Urinary bladder (tissue), 4 donors: ENCODE data around the gene CEP20. TPM values are rescaled to one million over a fixed set of nuclear protein-coding genes. Genes with fewer than 3 reads are reported as not detected.

Source experiments
- DNase-seq: peaks from one replicate; pipeline ENCODE4 v3.0.0-alpha.2; 2015; ENCODE audit errors: extremely low spot score
- H3K27ac ChIP-seq: one replicate; pipeline ENCODE4 v1.5.1; 2013; ENCODE audit warnings: low read depth, mild to moderate bottlenecking, moderate library complexity
- H3K36me3 ChIP-seq: one replicate; pipeline ENCODE4 v1.6.1; 2013; ENCODE audit warnings: mild to moderate bottlenecking, moderate library complexity; ENCODE audit not compliant: insufficient read depth
- H3K4me1 ChIP-seq: one replicate; pipeline ENCODE4 v1.6.1; 2013; ENCODE audit warnings: mild to moderate bottlenecking, moderate library complexity; ENCODE audit not compliant: insufficient read depth
- H3K4me3 ChIP-seq: one replicate; pipeline ENCODE4 v1.5.1; 2013; ENCODE audit warnings: low read depth, low read length
- WGBS: extraction: QIAGEN DNeasy Blood & Tissue Kit; methylation state at CpG from one replicate; pipeline ENCODE4 v1.1.7; 2013; 5-methylcytosine and 5-hydroxymethylcytosine counted together
- polyA plus RNA-seq: library from polyadenylated mRNA; stranded (reverse); fragments of 200-250 nt; gene quantifications from one replicate; pipeline ENCODE4 v1.2.3, GENCODE V29; 2013
- total RNA-seq: library from RNA; depleted of rRNA; stranded (reverse); fragments of >200 nt; gene quantifications from one replicate; pipeline ENCODE4 v1.2.3, GENCODE V29; 2014
- donor health status: healthy with polysubstance abuse.
- donor health status: healthy.

The CEP20 gene
- total and polyA plus RNA-seq, 2 donors = 27.6 to 50.2 TPM

DNA sequence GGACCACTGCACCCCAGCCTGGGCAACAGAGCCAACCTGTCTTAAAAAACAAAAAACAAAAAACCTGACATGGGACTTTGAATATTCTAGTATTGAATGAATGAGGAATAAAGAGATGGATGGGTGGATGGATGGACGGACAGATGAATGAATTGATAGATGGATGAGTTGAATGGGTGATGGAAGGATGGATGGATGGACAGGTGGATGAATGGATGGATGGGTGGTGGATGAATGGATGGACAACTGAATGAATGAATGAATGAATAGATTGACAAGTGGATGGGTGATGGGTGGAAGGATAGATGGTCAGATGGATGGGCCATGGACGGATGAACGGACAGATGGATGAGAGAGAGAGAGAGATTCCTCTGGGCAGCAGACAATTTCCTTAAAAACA lies 22.8 kb upstream of the CEP20 start:
- 95% methylated on average over 3 of the region's 3 CpGs for WGBS
- Histone ChIP-seq H3K36me3 (no peaks in the 10 kb centered on the region), H3K4me1 (no peaks in the 10 kb centered on the region), H3K27ac (no peak overlapping the region), H3K4me3 (no peak overlapping the region)
- DNase-seq = no peak

DNA sequence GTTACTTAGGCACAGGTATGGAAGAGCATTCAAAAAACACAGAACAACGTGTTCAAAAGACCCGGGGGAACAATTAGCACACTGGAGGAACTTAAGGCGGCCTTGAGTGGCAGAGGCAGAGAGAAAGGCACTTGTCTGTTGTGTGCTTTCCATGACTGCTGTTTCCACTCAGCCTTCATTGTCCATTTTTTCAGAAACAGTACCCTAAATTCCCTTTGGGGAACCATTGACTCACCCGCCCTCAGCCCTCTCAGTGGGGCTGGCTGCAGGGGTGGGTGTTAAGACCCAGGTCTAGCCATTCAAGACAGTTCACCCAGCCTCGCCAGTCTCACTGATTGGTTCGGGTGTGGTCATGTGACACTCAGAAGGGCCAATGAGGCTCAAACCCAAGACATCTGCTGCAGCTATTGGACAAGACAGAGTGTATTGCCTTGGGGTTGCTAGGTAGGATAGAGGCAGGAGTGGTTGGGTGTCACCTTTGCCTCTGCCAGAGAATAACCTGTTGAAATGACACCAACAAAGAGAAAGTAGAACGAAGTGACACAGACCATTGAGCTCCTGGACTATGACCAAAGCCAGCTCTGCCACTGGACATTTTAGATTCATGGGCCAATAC lies 19.6 kb upstream of the CEP20 start:
- no peaks in the 10 kb centered on the region for H3K36me3 ChIP-seq
- no peak overlapping the region for H3K27ac ChIP-seq
- 81% methylated on average over 7 of the region's 7 CpGs for WGBS
- DNase-seq = no peak
- H3K4me3 ChIP-seq = no peak overlapping the region
- H3K4me1 ChIP-seq = no peaks in the 10 kb centered on the region

DNA sequence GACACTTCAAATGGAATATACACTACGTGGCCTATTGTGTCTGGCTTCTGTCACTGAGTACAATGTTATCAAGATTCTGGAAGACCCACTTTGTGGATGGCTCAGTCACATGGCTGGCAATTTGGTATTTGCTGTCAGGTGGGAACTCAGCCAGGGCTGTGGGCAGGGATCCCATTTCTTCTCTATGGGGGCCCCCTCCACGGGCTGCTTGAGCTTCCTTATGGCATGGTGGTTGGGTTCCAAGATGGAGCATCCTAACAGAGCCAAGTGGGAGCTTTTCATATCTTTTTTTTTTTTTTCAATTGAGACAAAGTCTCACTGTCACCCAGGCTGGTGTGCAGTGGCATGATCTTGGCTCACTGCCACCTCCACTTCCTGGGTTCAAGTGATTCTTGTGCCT lies 18.0 kb upstream of the CEP20 start:
- 68% methylated on average over 2 of the region's 2 CpGs for WGBS
- Histone ChIP-seq H3K4me3 (no peak overlapping the region), H3K4me1 (no peaks in the 10 kb centered on the region), H3K36me3 (no peaks in the 10 kb centered on the region), H3K27ac (no peak overlapping the region)
- DNase-seq = no peak

DNA sequence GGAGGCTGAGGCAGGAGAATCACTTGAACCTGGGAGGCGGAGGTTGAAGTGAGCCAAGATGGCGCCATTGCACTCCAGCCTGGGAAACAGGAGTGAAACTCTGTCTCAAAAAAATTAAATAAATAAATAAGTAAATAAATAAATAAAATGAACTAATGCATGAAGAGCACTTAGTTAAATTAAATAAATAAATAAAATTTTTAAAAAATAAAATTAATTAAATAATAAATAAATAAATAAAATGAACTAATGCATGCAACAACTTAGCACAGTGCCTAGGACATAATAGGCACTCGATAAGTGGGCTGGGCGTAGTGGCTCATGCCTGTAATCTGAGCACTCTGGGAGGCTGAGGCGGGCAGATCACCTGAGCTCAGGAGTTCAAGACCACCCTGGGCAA lies 15.6 kb upstream of the CEP20 start:
- Histone ChIP-seq H3K4me1 (no peaks in the 10 kb centered on the region), H3K36me3 (no peaks in the 10 kb centered on the region), H3K4me3 (no peak overlapping the region), H3K27ac (no peak overlapping the region)
- WGBS = 96% methylated on average over 5 of the region's 5 CpGs
- DNase-seq = no peak

GRCh38 chr16:15900901-15901500 lies 12.6 kb upstream of the CEP20 start:
- Histone ChIP-seq H3K27ac (no peak overlapping the region), H3K4me1 (no peaks in the 10 kb centered on the region), H3K4me3 (no peak overlapping the region), H3K36me3 (no peaks in the 10 kb centered on the region)
- DNase-seq = no peak
- 70% methylated on average over 6 of the region's 6 CpGs for WGBS

DNA sequence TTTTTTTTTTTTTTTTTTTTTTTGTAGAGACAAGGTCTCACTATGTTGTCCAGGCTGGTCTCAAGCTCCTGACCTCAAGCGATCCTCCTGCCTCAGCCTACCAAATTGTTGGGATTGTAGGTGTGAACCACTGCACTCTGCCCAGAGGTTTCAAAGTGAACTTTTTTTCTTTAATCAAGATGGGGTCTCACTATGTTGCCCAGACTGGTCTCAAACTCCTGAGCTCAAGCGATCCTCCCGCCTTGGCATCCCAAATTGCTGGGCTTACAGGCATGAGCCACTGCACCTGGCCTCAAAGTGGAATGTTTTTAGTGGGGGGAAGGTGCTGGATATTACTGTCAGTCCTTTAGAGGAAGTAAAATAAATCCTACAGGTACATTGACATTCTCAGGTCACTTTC lies 12.0 kb upstream of the CEP20 start:
- WGBS = 95% methylated on average over 3 of the region's 3 CpGs

DNA sequence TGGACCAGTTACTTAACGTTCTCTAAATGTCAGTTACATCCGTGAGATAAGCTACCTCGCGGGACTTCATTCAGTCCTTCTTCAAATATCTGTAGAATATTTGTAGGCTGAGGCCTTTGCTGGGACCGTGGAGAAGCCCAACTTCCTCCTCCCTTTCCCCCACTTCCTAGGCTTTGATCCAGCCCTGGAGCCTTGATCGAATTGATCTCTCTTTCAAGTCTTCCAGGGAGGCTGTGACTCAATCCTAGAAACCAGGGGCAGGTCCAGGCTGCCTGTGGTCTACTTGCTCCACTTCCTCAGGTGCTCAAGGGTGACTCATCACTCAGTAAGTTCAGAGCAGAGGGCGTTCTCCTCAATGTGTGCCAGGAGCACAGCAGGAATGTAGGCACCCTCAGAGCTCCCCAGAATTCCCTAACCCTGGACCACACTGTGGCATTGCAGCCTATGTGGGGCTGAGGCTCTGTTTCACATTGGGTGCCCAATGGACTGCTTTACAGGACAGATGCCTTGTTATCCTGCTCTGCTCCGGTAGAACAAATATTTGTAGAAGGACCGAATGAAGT lies 11.2 kb upstream of the CEP20 start:
- no peak for DNase-seq
- Histone ChIP-seq H3K27ac (no peak overlapping the region), H3K4me1 (no peaks in the 10 kb centered on the region), H3K36me3 (no peaks in the 10 kb centered on the region), H3K4me3 (no peak overlapping the region)
- WGBS = 59% methylated on average over 9 of the region's 9 CpGs

More for the DNA sequence above, 12.0 kb upstream of the CEP20 start:
- DNase-seq = no peak
- Histone ChIP-seq H3K36me3 (no peaks in the 10 kb centered on the region), H3K27ac (no peak overlapping the region), H3K4me3 (no peak overlapping the region), H3K4me1 (no peaks in the 10 kb centered on the region)

DNA sequence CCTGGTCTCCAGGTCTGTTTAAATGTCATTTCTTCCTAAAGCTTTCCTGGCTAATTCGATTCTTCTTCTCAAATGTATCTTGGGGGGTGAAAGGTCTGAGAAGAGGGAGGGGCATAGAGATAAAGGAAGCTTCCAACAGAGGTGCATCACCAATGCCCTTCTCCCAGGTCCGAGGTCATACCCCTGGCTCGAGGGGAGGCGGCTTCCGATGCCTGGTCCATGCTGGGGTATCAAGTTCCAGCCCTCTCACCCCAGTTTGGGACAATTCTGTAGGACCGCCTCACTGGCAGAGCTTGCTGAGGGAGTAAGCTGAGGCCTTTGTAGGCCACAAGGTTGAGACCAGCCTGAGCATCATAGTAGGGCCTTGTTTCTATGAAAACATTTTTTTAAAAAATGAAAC lies 10.3 kb upstream of the CEP20 start:
- no peaks in the 10 kb centered on the region for H3K36me3 ChIP-seq
- H3K27ac ChIP-seq = no peak overlapping the region
- no peak for DNase-seq
- no peaks in the 10 kb centered on the region for H3K4me1 ChIP-seq
- 90% methylated on average over 6 of the region's 6 CpGs for WGBS
- H3K4me3 ChIP-seq = no peak overlapping the region

- Histone ChIP-seq H3K4me3 (no peak overlapping the region), H3K27ac (no peak overlapping the region), H3K36me3 (no peaks in the 10 kb centered on the region), H3K4me1 (no peaks in the 10 kb centered on the region)
- DNase-seq = no peak
- 52% methylated on average over 5 of the region's 5 CpGs for WGBS
Measured at GRCh38 chr16:15897834-15898254, 9.4 kb upstream of the CEP20 start.

GRCh38 chr16:15897121-15897780 lies 8.8 kb upstream of the CEP20 start:
- no peak overlapping the region for H3K27ac ChIP-seq
- H3K4me1 ChIP-seq = no peaks in the 10 kb centered on the region
- H3K36me3 ChIP-seq = no peaks in the 10 kb centered on the region
- no peak overlapping the region for H3K4me3 ChIP-seq
- 85% methylated on average over 8 of the region's 8 CpGs for WGBS
- DNase-seq = no peak

DNA sequence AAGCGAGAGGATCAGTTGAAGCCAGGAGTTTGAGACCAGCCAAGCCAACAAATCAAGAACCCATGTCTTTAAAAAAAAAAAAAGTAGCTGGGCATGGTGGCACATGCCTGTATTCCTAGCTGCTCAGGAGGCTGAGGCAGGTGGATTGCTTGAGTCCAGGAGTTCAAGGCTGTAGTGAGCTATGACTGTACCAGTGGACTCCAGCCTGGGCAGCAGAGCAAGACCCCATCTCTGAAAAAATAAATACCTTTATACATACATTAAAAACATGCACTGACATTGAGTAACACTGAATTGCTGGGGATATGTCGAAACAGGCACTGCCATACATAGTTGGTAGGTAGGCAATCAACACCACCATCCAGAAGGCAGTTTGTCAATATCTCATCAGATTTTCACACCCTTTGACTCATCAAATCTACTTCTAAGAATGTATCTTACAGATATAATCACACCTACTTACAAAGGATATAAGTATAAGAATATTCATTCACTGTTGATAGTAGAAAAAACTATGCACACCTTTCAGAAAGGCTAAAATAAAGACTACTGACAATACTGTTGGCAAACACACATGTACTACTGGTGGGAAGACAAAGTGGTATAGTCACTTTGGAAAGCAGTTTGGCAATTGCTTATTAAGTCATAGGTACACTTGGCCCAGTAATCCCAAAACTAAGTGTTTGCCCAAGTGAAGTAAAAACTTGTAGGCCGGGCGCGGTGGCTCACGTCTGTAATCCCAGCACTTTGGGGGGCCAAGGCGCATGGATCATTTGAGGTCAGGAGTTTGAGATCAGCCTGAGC lies 6.4 kb upstream of the CEP20 start:
- Histone ChIP-seq H3K27ac (no peak overlapping the region), H3K4me1 (no peaks in the 10 kb centered on the region), H3K36me3 (no peaks in the 10 kb centered on the region), H3K4me3 (no peak overlapping the region)
- WGBS = 91% methylated on average over 7 of the region's 7 CpGs
- no peak for DNase-seq

- H3K27ac ChIP-seq = no peak overlapping the region
- H3K4me1 ChIP-seq = peaks cover 3% of the 10 kb centered on the region
- DNase-seq = no peak
- 93% methylated on average over 3 of the region's 3 CpGs for WGBS
- H3K4me3 ChIP-seq = no peak overlapping the region
- H3K36me3 ChIP-seq = no peaks in the 10 kb centered on the region
Measured at GRCh38 chr16:15891508-15891907, 3.1 kb upstream of the CEP20 start.

GRCh38 chr16:15887283-15887682 lies 1.1 kb downstream of the CEP20 start:
- no peak for DNase-seq
- H3K27ac ChIP-seq = no peak overlapping the region
- no peaks in the 10 kb centered on the region for H3K36me3 ChIP-seq
- WGBS = 86% methylated on average over 4 of the region's 4 CpGs
- peaks cover 3% of the 10 kb centered on the region for H3K4me1 ChIP-seq
- peak overlapping the region; percentile 61 for H3K4me3 ChIP-seq
